Measurements from ENCODE around the gene LDAH.

LDAH gene

GRCh38 chr2:20672201-20672951 lies 150.5 kb downstream of the LDAH start:
- Histone ChIP-seq H3K36me3 (no peaks in the 10 kb centered on the region), H3K4me3 (no peak overlapping the region), H3K9ac (no peak overlapping the region), H3K9me3 (replicated peaks in 1 of 11) (peaks cover 0 to 19% (median 9%) of the 10 kb centered on the region in 11 experiments; a peak in 7 of 22 replicates), H4K20me1 (peaks cover 0 to 64% (median 37%) of the 10 kb centered on the region in 11 experiments; a peak in 17 of 22 replicates), H3K27ac (no peak overlapping the region), H3K4me1 (peaks cover 24 to 43% (median 32%) of the 10 kb centered on the region in 10 experiments), H3K4me2 (0 out of 22 replicates have a peak overlapping the region, but pooled peaks of 1 of the 11 experiments have one; percentile 9), H3K27me3 (peaks cover 34 to 64% (median 53%) of the 10 kb centered on the region in 11 experiments)
- TF ChIP-seq Cebpa-rat (IDR thresholded peaks at IDR 0.05), result no peak

GRCh38 chr2:20671736-20672080 lies 151.2 kb downstream of the LDAH start:
- H3K9me3 ChIP-seq (replicated peaks in 1 of 11), result peaks cover 0 to 19% (median 9%) of the 10 kb centered on the region in 11 experiments; a peak in 7 of 22 replicates
- H3K4me3 ChIP-seq, result no peak overlapping the region
- H3K9ac ChIP-seq, result no peak overlapping the region
- no peaks in the 10 kb centered on the region for H3K36me3 ChIP-seq
- H3K4me2 ChIP-seq, result no peak overlapping the region
- no peak for TF ChIP-seq Cebpa-rat (IDR thresholded peaks at IDR 0.05)
- H3K4me1 ChIP-seq, result peaks cover 17 to 38% (median 27%) of the 10 kb centered on the region in 10 experiments
- peaks cover 0 to 59% (median 35%) of the 10 kb centered on the region in 11 experiments; a peak in 17 of 22 replicates for H4K20me1 ChIP-seq
- peaks cover 40 to 70% (median 60%) of the 10 kb centered on the region in 11 experiments for H3K27me3 ChIP-seq
- H3K27ac ChIP-seq, result no peak overlapping the region

- Histone ChIP-seq H3K4me1 (peaks cover 13 to 38% (median 26%) of the 10 kb centered on the region in 10 experiments), H3K27me3 (peaks cover 45 to 76% (median 65%) of the 10 kb centered on the region in 11 experiments), H3K4me3 (no peak overlapping the region), H3K27ac (no peak overlapping the region), H3K9me3 (replicated peaks in 1 of 11) (peaks cover 0 to 19% (median 9%) of the 10 kb centered on the region in 11 experiments; a peak in 7 of 22 replicates), H4K20me1 (peaks cover 0 to 59% (median 34%) of the 10 kb centered on the region in 11 experiments; a peak in 17 of 22 replicates), H3K4me2 (no peak overlapping the region), H3K9ac (no peak overlapping the region), H3K36me3 (no peaks in the 10 kb centered on the region)
- no peak for TF ChIP-seq Cebpa-rat (IDR thresholded peaks at IDR 0.05)
These were observed 151.7 kb downstream of the LDAH start for GRCh38 chr2:20671036-20671735.

GRCh38 chr2:20670315-20671035 lies 152.4 kb downstream of the LDAH start:
- Histone ChIP-seq H3K4me1 (peaks cover 12 to 37% (median 25%) of the 10 kb centered on the region in 10 experiments), H3K4me3 (no peak overlapping the region), H3K9me3 (replicated peaks in 1 of 11) (peaks cover 0 to 19% (median 9%) of the 10 kb centered on the region in 11 experiments; a peak in 7 of 22 replicates), H3K27ac (no peak overlapping the region), H4K20me1 (peaks cover 0 to 59% (median 40%) of the 10 kb centered on the region in 11 experiments; a peak in 17 of 22 replicates), H3K4me2 (no peak overlapping the region), H3K36me3 (no peaks in the 10 kb centered on the region), H3K9ac (no peak overlapping the region), H3K27me3 (peaks cover 53 to 83% (median 72%) of the 10 kb centered on the region in 11 experiments)
- no peak for TF ChIP-seq Cebpa-rat (IDR thresholded peaks at IDR 0.05)

GRCh38 chr2:20669562-20670314 lies 153.2 kb downstream of the LDAH start:
- no peak overlapping the region for H3K4me2 ChIP-seq
- H3K9ac ChIP-seq, result no peak overlapping the region
- H3K4me1 ChIP-seq, result peaks cover 8 to 30% (median 18%) of the 10 kb centered on the region in 10 experiments; a peak in 18 of 20 replicates
- no peak overlapping the region for H3K27ac ChIP-seq
- H3K9me3 ChIP-seq (replicated peaks in 1 of 11), result peaks cover 0 to 19% (median 9%) of the 10 kb centered on the region in 11 experiments; a peak in 7 of 22 replicates
- H4K20me1 ChIP-seq, result peaks cover 0 to 61% (median 42%) of the 10 kb centered on the region in 11 experiments; a peak in 17 of 22 replicates
- peaks cover 60 to 90% (median 80%) of the 10 kb centered on the region in 11 experiments for H3K27me3 ChIP-seq
- no peaks in the 10 kb centered on the region for H3K36me3 ChIP-seq
- TF ChIP-seq Cebpa-rat (IDR thresholded peaks at IDR 0.05), result no peak
- H3K4me3 ChIP-seq, result no peak overlapping the region

- H3K36me3 ChIP-seq, result no peaks in the 10 kb centered on the region
- H4K20me1 ChIP-seq, result peaks cover 0 to 61% (median 47%) of the 10 kb centered on the region in 11 experiments; a peak in 17 of 22 replicates
- peaks cover 8 to 23% (median 16%) of the 10 kb centered on the region in 10 experiments; a peak in 18 of 20 replicates for H3K4me1 ChIP-seq
- H3K9ac ChIP-seq, result no peak overlapping the region
- H3K27ac ChIP-seq, result no peak overlapping the region
- TF ChIP-seq Cebpa-rat (IDR thresholded peaks at IDR 0.05), result no peak
- H3K4me3 ChIP-seq, result no peak overlapping the region
- H3K9me3 ChIP-seq (replicated peaks in 1 of 11), result peaks cover 0 to 19% (median 9%) of the 10 kb centered on the region in 11 experiments; a peak in 7 of 22 replicates
- no peak overlapping the region for H3K4me2 ChIP-seq
- peaks cover 68 to 95% (median 87%) of the 10 kb centered on the region in 11 experiments for H3K27me3 ChIP-seq
These were observed 153.9 kb downstream of the LDAH start for GRCh38 chr2:20668871-20669475.

- no peak overlapping the region for H3K4me3 ChIP-seq
- TF ChIP-seq Cebpa-rat (IDR thresholded peaks at IDR 0.05), result no peak
- H3K4me2 ChIP-seq, result no peak overlapping the region
- no peak overlapping the region for H3K27ac ChIP-seq
- no peak overlapping the region for H3K9ac ChIP-seq
- H3K27me3 ChIP-seq, result peaks cover 73 to 96% (median 91%) of the 10 kb centered on the region in 11 experiments
- H4K20me1 ChIP-seq, result peaks cover 0 to 64% (median 50%) of the 10 kb centered on the region in 11 experiments; a peak in 17 of 22 replicates
- H3K36me3 ChIP-seq, result no peaks in the 10 kb centered on the region
- peaks cover 8 to 22% (median 16%) of the 10 kb centered on the region in 10 experiments; a peak in 18 of 20 replicates for H3K4me1 ChIP-seq
- peaks cover 0 to 19% (median 9%) of the 10 kb centered on the region in 11 experiments; a peak in 7 of 22 replicates for H3K9me3 ChIP-seq (replicated peaks in 1 of 11)
These were observed 154.4 kb downstream of the LDAH start for GRCh38 chr2:20668451-20668850.
